ENCODE results near the gene MAP1LC3B. TPM values are rescaled to one million over a fixed set of nuclear protein-coding genes. Genes with fewer than 3 reads are reported as not detected.
"Not testable (repeated sequence)": the region's sequence is repeated elsewhere in the genome, so short reads cannot be mapped to it uniquely, and the experiment has no call there.

MAP1LC3B gene
- total RNA-seq, 1 donor from 2014 or later: 189 TPM

DNA sequence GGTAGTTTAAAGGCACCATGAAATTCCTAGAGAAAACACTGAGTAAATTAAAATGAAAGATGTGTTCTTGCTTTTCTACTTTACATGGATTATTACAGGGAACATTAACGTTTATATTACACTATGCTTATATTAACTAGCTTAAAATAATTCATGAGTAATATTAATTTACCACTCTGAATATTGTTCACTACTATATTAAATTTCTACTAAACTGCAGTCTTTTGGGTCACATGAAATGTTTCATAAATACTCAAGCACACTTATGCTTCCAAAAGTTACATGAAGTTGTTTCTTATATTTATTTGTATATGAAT, 3.4 kb upstream of the MAP1LC3B start:
- H3K27ac Mint-ChIP-seq (ENCODE audit: unreplicated experiment): peak overlapping the region; percentile 99
- peaks cover 47% of the 10 kb centered on the region for H3K4me1 Mint-ChIP-seq (ENCODE audit: low read depth)
- TF ChIP-seq, protein P1, sequence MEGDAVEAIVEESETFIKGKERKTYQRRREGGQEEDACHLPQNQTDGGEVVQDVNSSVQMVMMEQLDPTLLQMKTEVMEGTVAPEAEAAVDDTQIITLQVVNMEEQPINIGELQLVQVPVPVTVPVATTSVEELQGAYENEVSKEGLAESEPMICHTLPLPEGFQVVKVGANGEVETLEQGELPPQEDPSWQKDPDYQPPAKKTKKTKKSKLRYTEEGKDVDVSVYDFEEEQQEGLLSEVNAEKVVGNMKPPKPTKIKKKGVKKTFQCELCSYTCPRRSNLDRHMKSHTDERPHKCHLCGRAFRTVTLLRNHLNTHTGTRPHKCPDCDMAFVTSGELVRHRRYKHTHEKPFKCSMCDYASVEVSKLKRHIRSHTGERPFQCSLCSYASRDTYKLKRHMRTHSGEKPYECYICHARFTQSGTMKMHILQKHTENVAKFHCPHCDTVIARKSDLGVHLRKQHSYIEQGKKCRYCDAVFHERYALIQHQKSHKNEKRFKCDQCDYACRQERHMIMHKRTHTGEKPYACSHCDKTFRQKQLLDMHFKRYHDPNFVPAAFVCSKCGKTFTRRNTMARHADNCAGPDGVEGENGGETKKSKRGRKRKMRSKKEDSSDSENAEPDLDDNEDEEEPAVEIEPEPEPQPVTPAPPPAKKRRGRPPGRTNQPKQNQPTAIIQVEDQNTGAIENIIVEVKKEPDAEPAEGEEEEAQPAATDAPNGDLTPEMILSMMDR (IDR thresholded peaks at IDR 0.05): no peak
- no peaks in the 10 kb centered on the region for H3K27me3 Mint-ChIP-seq (ENCODE audit: low read depth)
- no peaks in the 10 kb centered on the region for H3K9me3 Mint-ChIP-seq (ENCODE audit: low read depth)
- H3K36me3 Mint-ChIP-seq (ENCODE audit: low read depth): no peaks in the 10 kb centered on the region
- H3K4me3 Mint-ChIP-seq (ENCODE audit: unreplicated experiment): peak overlapping the region; percentile 35
- no peak for DNase-seq (ENCODE audit: low spot score)

DNA sequence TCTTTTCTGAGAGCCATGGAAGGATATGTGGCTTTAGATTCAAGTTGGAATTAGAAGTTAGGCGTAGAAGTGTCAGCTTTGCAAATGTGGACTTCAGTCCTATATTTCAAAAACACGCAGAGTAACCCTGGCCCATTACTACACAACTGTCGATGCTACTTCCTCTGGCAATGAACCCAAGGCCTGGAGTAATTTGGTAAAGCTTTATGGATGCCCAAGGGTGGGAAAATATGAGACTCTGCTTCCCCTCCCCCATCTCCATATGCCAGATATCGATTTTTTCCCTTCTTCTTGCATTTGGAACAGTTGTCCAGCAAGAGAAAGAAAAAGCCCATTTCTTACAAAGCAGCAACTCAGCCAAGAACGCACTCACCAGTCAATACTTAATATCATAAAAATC, 2.9 kb upstream of the MAP1LC3B start:
- Mint-ChIP-seq H3K27me3 (ENCODE audit: low read depth) (no peaks in the 10 kb centered on the region), H3K9me3 (ENCODE audit: low read depth) (no peaks in the 10 kb centered on the region), H3K27ac (ENCODE audit: unreplicated experiment) (peak overlapping the region; percentile 97), H3K4me1 (ENCODE audit: low read depth) (peaks cover 52% of the 10 kb centered on the region), H3K36me3 (ENCODE audit: low read depth) (no peaks in the 10 kb centered on the region), H3K4me3 (ENCODE audit: unreplicated experiment) (no peak overlapping the region)
- no peak for DNase-seq (ENCODE audit: low spot score)
- TF ChIP-seq, protein P1 (IDR thresholded peaks at IDR 0.05): no peak

DNA sequence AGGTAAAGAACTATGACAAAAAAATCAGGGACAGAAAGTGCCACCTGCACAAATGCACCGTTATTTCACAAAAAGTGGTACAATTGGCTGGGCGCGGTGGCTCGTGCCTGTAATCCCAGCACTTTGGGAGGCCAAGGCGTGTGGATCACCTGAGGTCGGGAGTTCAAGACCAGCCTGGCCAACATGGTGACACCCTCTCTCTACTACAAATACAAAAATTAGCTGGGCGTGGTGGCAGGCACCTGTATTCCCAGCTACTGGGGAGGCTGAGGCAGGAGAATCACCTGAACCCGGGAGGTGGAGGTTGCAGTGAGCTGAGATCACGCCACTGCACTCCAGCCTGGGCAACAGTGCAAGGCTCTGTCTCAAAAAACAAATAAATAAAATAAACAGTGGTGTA, 2.2 kb upstream of the MAP1LC3B start:
- DNase-seq (ENCODE audit: low spot score): peak; percentile 20
- H3K4me3 Mint-ChIP-seq (ENCODE audit: unreplicated experiment); H3K9me3 Mint-ChIP-seq (ENCODE audit: low read depth); H3K27me3 Mint-ChIP-seq (ENCODE audit: low read depth); H3K36me3 Mint-ChIP-seq (ENCODE audit: low read depth): not testable (repeated sequence)
- peak overlapping the region; percentile 97 for H3K27ac Mint-ChIP-seq (ENCODE audit: unreplicated experiment)
- peaks cover 54% of the 10 kb centered on the region for H3K4me1 Mint-ChIP-seq (ENCODE audit: low read depth)

DNA sequence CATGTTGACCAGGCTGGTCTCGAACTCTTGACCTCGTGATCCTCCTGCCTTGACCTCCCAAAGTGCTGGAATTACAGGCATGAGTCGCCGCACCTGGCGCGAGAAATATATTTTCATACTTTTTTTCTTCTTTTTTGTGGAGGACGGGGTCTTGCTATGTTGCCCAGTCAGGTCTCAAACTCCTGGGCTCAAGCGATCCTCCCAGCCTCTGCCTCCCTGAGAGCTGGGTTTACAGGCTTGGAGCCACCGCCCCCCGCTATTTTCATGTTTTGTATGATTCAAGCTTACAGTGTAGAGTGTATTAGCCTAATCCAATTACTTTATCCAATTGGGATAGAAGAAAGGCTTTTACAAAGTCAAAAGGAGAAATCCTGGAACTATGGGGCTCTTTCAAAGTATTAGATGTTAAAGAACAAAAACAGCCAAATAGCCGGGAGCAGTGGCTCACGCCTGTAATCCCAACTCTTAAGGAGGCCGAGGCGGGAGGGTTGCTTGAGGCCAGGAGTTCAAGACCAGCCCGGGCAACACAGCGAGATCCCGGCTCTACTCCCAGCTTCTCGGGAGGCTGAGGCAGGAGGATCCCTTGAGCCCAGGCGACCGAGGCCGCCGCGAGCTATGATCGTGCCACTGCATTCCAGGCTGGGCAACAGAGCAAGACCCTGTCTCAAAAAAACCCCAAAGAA, 1.4 kb upstream of the MAP1LC3B start:
- peak overlapping the region; percentile 77 for H3K4me3 Mint-ChIP-seq (ENCODE audit: unreplicated experiment)
- TF ChIP-seq, protein P1 (IDR thresholded peaks at IDR 0.05): no peak
- peak overlapping the region; percentile 97 for H3K27ac Mint-ChIP-seq (ENCODE audit: unreplicated experiment)
- H3K4me1 Mint-ChIP-seq (ENCODE audit: low read depth): peaks cover 61% of the 10 kb centered on the region
- no peaks in the 10 kb centered on the region for H3K27me3 Mint-ChIP-seq (ENCODE audit: low read depth)
- peaks cover 2% of the 10 kb centered on the region for H3K36me3 Mint-ChIP-seq (ENCODE audit: low read depth)
- H3K9me3 Mint-ChIP-seq (ENCODE audit: low read depth): no peaks in the 10 kb centered on the region
- peak; percentile 58 for DNase-seq (ENCODE audit: low spot score)

DNA sequence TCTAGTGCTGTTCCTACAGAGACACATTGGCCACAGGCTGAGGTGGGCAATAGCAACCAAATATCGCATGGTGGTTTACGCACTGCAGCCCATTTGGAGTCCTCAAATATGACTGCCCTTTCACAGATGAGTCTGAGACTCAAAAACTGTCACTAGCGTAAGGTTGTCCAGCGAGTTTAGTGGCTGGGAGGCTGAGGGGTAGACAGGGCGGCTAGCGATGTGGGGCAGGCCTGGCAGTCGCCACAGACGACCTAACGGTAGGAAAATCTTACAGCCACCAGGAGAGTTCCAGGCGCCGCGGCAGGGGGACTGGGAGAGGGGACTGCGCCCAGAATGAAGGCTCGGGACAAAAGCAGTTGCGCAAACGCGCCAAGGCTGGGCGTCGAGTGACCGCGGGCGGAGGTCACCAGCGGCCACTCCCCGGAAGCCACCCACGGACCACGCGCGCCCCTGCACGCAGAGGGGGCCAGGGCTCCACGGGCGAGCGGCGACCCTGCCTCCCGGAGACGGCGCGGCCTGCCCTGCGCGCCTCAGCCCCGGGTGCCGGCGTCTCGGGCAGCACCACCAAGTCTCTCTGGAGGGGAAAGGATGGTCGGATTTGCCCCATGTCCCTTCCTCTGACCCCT, 699 bp upstream of the MAP1LC3B start:
- H3K27ac Mint-ChIP-seq (ENCODE audit: unreplicated experiment): peak overlapping the region; percentile 97
- peaks cover 60% of the 10 kb centered on the region for H3K4me1 Mint-ChIP-seq (ENCODE audit: low read depth)
- DNase-seq (ENCODE audit: low spot score): peak; percentile 86
- TF ChIP-seq, protein P1 (IDR thresholded peaks at IDR 0.05): peak; percentile 19
- H3K36me3 Mint-ChIP-seq (ENCODE audit: low read depth): peaks cover 2% of the 10 kb centered on the region
- no peaks in the 10 kb centered on the region for H3K27me3 Mint-ChIP-seq (ENCODE audit: low read depth)
- no peaks in the 10 kb centered on the region for H3K9me3 Mint-ChIP-seq (ENCODE audit: low read depth)
- H3K4me3 Mint-ChIP-seq (ENCODE audit: unreplicated experiment): peak overlapping the region; percentile 77

All from chondrocyte (in vitro differentiated cells).